Posterior cingulate gyrus (tissue), 11 donors: ENCODE data around the gene NTMT2.
"Not testable (repeated sequence)": the region's sequence is repeated elsewhere in the genome, so short reads cannot be mapped to it uniquely, and the experiment has no call there.

Experiments
- DNase-seq, 10 donors: peaks; one replicate each; pipeline versions ENCODE4 v3.0.0 to v3.0.0-alpha.2; 2020 to 2021; ENCODE audit warnings: mixed read lengths in 3 of 10
- intact Hi-C: fragments of 100-400 bp; cut with DNase I; formaldehyde crosslinking; loops from one replicate; pipeline ENCODE4 v1.15.1; 2023

The NTMT2 gene

DNA sequence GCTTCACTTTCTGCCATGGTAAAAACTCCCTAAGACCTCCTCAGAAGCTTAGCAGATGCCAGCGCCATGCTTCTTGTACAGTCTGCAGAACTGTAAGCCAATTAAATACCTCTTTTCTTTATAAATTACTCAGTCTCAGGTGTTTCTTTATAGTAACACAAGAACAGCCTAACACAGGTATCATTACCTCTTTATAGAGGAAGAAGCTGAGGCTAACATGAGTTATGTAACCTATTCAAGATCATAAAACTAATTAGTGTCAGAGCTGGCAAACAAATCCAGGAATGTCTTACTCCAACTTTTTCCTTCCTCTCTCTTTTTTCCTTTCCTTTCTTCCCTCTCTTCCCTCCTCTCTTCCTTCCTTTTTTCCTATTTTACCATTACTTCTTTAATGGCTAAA lies 9.3 kb downstream of the NTMT2 start:
- DNase-seq, result no peak
- intact Hi-C loops, result no loop called here

DNA sequence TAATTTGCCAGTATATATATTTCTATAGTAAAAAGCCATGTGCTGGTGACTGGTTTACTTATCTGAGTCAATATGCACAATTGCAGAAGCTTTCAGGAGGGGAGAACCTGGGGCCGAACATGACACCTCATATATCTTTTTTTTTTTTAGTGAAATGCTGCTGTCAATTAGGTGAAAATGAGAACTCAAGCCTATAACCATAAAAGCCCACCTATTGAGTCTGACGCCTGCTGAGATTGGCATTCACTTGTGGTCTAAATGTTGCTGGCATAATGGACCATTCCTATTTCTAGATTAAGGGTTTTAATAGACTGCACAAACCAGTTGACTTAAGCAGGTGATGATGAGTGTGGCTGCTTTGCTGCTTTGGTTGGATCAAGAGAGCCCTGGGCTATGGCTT lies 10.8 kb downstream of the NTMT2 start:
- intact Hi-C loops, result no loop called here

DNA sequence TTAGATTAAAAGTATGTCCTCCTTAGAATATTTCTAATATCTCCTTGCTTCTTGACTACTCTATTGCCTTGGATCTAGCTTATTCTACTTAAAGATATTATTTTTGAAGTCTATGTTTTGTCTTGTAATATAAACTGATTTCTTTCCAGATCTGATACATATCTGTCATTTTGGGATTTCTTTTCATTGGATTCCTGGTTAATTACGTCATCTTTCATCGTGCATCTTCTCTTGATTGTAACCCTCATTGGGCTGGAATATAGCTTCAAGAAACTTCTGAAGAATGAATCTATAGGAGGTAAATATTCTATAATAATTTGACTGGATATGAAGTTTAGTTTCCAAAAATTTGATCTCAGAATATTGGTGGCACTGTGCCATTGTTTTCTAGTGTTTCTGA lies 12.1 kb downstream of the NTMT2 start:
- intact Hi-C loops, result no loop called here
- DNase-seq, result no peak

More for the DNA sequence above, 10.8 kb downstream of the NTMT2 start:
- DNase-seq, result no peak

DNA sequence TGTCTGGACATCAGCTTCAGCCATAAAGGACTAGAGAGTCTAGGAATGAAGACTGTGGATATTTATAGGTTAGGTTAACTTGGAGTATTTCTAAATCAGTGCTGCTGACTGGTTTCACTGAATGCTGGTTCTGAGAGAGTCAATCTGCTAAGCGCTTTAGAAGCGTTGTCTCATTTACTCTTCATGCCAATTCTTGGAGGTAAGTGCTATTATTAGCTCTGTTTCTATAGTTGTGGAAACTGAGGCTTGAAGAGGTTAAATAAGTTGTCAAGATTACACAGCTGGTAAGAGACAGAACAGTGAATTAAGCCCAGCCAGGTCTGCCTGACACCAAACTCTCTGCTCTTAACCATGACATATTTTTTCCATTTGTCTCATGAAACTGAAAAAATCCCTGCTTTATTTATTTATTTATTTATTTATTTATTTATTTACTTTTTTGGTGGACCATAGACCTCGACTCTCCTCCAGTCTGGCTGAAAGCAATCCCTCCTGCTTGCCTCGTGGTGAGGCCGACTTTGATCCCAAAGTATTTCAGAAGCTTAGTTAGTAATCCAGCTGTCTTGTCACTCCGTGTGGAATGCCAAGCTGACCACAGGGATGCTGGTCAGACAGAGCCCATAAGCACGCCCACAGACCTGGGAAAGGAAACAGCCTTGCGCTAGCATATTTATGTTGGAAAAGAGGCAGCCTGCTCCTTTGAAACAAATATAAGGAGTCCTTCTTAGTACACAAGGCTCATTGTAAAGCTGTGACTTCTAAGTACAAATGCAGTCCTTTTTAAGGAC lies 16.9 kb downstream of the NTMT2 start:
- intact Hi-C loops, result no loop called here
- DNase-seq, result no peak

DNA sequence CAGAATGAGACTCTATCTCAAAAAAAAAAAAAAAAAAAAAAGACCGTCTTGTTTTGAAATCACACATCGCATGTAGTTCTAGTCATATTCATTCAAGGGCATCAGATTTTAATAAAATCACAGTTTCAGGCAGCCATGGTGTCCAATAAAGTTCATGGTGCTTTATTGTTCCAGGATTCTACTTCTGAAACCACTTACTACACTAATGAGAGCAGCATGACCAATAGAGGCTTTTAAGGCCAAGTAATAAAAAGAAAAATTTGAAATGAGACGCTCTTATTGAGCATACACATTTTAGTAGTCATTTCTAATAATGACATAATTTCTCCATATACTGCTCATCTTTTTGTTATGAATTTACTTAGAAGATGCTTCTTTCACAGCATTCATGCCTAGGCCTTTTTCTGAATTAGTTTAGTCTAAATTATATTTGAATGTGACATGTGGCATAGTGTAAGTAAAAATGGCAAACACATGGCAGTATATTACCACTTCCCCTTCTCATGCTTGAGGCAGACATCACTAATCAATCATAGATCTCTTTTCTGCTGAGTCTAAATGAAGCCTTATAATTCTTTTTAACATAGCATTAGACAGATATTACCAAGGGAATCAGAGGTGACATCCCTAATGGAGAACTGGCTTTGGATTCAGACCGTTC lies 18.5 kb downstream of the NTMT2 start:
- no peak for DNase-seq
- intact Hi-C loops, result no loop called here

DNA sequence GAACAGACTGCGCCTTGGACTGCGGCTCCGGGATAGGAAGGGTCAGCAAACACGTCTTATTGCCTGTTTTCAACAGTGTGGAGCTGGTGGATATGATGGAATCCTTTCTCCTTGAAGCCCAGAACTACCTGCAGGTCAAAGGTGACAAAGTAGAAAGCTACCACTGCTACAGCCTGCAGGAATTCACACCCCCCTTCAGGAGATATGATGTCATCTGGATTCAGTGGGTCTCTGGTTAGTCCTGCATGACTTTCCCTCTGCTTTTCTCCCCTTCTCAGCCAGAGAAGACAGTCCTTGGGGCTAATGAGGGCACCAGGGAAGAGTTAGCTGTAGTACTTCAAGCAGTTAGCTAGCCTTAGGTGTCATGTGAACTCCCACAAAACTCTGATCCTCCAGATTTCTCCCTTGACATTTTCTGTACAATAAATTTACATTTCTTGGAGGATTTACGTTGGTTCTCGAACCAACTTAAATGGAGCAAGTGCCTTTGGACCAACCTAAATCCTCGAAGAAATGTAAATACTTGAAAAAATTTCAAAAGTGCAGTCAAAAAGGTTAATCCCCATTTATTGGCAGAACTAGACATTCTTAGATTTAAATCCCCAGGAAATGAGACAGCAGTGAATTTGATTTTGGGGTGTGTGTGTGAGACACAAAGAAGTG lies 20.9 kb downstream of the NTMT2 start:
- intact Hi-C loops, result no loop called here
- no peak for DNase-seq

DNA sequence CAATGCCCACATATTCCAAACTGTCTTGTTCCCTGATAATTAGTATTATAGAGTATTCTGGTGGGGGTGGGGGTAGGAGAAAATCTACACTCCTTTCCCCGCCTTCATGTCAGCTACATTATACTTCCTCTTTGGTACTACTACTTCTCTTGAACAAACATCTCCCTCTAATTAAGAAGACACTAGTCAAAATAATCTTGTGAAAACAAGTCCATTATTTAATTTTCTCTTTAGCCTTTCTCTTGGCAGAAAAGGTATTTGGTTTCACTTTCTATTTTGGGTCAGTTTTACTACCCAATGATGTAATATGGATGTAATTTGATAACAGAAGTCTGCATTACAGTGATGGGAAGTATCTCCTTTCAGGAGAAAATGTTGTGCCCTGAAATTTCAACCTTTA lies 22.5 kb downstream of the NTMT2 start:
- intact Hi-C loops, result no loop called here
- DNase-seq, result no peak

DNA sequence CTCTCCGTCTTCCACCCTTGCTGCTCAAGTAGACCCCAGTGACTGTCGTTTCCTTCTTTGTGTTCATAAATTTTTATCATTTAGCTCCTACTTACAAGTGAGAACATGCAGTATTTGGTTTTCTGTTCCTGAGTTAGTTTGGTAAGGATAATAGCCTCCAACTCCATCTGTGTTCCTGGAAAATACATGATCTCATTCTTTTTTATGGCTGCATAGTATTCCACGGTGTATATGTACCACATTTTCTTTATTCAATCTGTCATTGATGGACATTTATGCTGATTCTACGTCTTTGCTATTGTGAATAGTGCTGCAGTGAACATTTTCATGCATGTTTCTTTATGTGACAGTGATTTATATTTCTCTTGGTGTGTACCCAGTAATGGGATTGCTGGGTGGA lies 24.8 kb downstream of the NTMT2 start:
- intact Hi-C loops, DNase-seq: not testable (repeated sequence)

DNA sequence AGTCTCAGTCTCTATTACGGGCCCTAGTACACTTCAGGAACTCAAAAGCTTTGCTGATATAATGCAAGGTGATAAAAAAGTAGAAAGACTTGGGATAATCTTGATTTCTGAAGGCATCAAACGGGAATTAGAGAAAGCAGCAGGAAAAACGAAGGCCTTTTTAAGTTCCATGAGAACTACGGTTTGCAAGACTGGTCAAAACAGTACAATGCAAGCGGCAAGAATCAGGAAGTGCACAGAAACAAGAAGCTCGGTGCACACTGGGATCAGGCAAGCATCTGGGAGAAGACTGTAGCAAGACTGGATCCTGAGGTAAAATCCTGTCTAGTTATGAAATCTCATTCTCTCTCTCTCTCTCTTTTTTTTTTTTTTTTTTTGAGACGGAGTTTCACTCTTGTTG lies 28.6 kb downstream of the NTMT2 start:
- no peak for DNase-seq
- intact Hi-C loops, result no loop called here

DNA sequence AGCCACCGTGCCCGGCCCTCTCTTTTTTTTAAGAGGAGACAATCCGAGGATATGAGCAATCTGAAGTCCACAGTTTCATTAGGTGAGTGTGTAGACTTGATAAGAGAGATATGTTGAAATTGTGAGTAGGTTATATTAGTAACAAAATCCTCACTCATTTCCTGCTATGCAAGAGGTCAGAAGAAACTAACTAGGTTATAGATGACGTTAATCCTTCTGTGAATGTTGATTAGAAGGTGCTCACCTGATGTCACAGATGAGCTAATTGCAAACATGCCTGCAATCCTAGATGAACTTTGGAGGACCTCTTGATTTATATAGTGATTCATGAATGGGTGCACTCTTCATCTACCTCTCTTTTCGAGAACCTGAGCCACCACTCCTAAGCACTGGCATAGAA lies 29.3 kb downstream of the NTMT2 start:
- intact Hi-C loops, result no loop called here

DNA sequence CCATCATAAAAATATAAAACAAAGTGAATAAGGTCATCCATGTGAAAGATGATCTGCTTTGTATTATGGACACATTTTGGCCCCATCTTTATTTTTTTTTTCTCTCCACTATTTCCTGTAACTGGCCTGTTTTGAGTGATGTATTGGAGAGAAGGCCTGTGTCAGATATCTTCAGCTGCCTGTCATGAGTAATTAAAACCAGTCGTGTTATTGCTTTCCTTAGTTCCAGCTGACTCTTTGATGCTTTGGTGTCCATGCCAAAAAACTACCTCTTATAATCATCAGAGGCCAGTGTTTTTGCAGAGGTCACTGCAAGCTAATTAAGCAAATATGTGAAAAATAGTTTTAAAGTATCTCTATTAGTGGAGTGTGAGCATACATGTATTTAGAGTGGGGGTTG lies 29.7 kb downstream of the NTMT2 start:
- intact Hi-C loops, result no loop called here
- DNase-seq, result no peak

More for the DNA sequence above, 29.3 kb downstream of the NTMT2 start:
- DNase-seq, result no peak

DNA sequence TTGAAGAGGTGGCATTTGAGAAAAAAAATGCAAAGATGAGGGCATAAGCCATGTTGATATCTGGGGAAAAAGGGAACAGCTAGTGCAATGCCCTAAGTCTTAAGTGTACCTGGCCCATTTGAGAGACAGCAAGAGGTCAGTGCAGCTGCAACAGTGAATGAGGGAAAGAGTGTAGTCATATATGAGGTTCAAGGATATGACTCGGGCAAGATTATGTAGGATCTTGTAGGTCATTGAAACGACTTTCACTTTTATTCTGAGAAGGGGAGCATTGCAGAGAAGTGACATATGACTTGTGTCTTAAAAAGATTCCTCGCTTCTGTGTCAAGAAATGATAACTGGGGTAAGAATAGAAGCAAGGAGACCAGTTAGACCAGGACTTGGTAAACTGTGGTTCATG lies 31.0 kb downstream of the NTMT2 start:
- no peak for DNase-seq
- intact Hi-C loops, result no loop called here

DNA sequence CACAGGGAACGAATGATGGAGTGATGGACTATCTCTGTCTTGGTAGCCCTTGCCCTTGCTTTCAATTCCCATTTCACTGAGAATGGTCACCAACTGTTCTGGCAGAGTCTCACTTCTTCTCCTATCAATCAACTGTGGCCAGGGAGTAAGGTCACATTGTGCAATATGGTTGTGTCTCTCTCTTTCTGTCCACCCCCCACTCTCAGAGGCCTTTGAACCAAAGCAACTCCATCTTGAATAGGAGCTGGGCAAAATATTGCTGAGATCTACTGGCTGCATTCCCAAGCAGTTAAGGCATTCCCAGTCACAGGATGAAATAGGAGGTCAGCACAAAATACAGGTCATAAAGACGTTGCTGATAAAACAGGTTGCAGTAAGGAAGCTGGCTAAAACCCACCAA lies 36.7 kb downstream of the NTMT2 start:
- no peak for DNase-seq
- intact Hi-C loops, result no loop called here

DNA sequence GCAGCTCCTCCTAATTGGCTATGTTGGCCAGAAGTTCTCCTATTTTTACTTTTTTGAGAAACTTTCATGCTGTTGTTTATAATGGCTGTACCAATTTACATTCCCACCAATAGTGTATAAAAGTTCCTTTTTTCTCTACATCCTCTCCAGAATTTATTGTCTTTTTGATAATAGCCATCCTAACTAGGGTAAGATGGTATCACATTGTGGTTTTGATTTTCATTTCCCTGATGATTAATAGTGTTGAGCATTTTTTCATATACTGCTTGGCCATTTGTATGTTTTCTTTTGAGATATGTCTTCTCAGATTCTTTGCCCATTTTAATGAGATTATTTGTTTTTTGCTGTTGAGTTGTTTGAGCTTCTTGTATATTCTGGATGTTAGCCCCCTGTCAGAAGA lies 46.8 kb downstream of the NTMT2 start:
- DNase-seq, result no peak
- intact Hi-C loops, result no loop called here

DNA sequence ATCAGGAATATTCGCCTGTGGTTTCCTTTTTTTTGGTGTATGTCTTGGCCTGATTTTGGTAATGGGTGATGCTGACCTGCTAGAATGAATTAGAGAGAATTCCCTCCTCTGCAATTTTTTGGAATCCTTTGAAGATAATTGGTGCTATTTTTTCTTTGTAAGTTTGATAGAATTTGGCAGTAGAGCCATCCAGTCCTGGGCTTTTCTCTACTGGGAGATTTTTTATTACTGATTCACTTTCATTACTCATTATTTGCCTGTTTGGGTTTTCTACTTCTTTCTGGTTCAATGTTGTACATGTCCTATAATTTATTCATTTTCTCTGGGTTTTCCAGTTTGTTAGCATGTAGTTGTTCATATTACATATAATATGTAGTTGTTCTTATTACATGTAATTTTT lies 48.7 kb downstream of the NTMT2 start:
- intact Hi-C loops, result no loop called here
- DNase-seq, result no peak

DNA sequence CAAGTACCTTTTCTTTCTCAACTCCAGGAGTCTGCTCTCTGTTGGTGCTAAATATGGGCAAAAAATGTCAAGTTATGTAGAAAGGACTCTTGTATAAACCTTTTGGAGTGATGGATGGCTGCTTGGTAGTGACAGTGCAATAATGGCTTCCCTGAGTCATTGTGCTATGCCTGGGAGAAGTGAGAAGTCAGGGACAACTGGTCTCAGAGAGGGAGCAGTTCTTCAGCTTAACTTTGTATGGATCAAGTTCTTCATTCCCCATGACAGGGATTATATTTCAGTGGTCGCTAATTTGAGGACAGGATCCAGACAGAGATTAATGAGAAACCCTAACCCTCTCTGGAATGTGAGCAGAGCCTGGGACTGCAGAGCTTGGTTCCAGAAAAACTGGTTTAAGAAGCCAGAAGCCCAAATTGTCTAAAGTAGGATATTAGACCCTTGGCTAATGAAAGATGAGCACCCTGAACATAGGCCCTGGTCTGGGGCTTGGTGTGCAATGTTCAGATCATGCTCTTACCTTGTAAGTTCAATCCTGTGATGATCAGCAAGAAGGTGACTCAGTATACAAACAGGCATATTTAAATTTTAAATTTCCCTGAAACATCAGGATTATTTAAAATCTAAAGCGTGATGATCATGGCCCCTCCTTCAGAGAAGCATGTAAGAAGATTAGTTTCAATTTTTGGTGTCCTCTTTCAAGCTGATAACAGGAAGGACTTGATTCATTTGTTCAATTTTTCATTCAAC lies 50.9 kb downstream of the NTMT2 start:
- no peak for DNase-seq
- intact Hi-C loops, result no loop called here

DNA sequence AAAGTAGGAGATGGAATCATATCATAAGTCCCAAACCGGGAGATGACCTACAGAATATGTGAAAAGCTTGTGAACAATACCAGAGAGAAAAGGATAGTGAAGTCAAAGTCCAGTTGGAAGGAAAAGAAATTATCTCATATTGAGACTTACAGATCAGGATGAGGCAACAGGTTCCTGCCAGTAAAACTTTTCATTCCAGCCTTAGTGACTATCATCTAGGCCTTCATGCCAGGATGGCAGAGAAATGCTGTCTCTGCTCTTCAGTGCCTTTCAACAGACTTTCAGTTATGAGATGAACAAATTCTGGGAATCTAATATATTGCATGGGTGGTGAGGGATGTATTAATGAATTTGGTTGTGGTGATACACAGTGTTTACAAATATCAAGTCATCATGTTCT lies 52.3 kb downstream of the NTMT2 start:
- intact Hi-C loops, result no loop called here
- DNase-seq, result no peak

DNA sequence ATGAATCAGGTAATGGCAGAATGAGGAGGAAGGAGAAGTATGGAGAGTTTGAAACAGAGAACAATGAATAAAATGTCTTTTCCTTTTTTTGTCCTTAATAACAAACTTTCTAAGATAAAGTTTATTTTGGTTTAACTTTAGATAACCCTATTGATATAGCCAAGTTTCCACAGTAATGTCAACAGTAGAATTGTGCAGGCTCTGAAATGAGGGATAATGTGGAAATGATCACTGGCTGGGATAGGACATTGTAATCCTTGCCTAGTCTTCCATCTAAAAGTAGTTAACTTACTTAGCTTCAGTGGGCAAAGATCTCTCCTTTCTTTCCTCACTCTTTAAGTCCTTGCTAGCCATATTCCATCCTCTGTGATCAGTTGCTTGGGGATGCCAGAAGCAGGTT lies 52.8 kb downstream of the NTMT2 start:
- intact Hi-C loops, result no loop called here
- DNase-seq, result no peak

DNA sequence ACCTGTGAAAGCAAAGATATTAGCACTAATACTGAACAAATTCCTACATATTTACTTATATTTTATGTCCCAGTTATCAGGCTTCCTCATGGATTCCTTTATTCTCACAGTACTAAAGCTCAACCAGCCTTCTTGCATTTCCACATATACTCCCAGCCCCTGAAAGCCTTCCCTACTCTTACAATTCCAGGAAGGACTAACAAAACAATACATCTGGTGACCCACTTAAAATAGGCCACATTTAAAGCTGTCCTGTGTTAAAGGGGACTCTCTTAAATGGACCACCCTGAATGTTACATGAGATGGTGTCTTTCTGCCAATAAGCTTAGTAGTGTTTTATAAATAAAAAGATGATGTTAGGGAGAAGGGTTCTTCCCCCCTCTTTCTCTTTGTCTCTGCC lies 54.4 kb downstream of the NTMT2 start:
- intact Hi-C loops, result no loop called here
- no peak for DNase-seq

DNA sequence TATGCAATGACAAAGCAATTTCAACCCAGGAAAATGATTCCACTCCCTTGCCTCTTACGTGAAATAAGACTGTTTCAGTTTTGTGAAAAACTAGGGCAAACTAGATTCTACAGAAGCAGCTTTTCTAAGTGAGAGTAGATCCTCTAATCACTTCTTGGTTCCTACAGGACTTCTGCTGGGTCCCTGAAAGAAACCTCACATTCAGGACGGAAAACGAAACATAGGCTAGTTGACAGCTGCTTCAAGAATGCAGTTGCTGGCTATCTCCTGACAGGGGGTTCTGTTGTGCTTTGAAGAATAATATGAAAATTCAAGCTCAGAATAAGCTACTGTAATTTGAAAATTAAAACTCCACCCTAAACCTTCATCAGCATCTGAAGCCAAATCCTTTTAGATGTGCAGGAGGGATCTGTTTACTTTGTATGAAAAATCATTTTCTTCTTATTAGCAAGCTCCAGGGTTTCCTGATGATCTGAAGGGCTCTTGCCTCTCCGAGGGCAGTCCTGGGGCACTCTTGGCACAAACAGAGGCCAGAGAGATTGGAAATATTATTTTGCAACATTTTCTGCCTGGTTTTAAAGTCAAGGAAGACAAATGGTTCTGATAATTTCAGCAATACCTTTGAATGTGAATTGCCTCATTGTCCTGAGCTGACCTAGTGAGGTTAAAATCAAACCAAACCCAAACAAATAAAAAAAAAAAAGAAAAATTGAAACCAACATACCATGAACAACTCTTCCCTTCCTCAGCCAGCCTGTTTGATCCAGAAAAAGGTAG lies 55.0 kb downstream of the NTMT2 start:
- no peak for DNase-seq
- intact Hi-C loops, result no loop called here
